OCI-LY7 (cell line): Measurements from ENCODE around the gene CIAO3.

Experiments
- EZH2phosphoT487 ChIP-seq: fragments of 200-600 bp; sonication (generic); IDR thresholded peaks from 2 replicates; pipeline ENCODE4 v1.6.1; 2018; ENCODE audit warnings: low read depth, borderline replicate concordance, mild to moderate bottlenecking, mixed run types, antibody characterized with exemption, low read length, moderate library complexity, mixed read lengths
- TF ChIP-seq, protein P1 (sequence below): fragments of 200-600 bp; sonication (generic); conservative IDR thresholded peaks from 2 replicates; pipeline ENCODE4 v1.5.1; 2014; ENCODE audit warnings: mild to moderate bottlenecking, antibody characterized with exemption, low read length, moderate library complexity, mixed read lengths

DNA sequence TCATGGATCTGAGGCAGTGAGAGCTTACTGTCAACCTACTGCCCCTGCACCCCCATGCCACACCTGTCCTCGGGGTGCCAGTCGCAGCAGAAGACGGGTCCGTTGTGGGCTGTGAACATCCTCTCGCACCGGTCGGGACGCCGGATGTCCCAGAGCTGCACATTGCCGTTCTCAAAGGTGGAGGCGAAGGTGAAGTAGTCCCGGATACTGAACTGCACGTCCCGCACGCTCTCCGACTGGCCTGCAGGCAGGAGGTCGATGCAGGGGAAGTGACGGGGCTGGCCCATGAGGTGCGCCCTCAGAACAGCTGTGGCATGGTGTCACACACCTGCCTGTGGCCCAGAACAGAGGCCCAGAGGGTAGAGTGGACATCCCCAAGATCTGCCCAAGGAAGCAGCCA is 53.3 kb downstream of the CIAO3 start:
- TF ChIP-seq, protein P1, sequence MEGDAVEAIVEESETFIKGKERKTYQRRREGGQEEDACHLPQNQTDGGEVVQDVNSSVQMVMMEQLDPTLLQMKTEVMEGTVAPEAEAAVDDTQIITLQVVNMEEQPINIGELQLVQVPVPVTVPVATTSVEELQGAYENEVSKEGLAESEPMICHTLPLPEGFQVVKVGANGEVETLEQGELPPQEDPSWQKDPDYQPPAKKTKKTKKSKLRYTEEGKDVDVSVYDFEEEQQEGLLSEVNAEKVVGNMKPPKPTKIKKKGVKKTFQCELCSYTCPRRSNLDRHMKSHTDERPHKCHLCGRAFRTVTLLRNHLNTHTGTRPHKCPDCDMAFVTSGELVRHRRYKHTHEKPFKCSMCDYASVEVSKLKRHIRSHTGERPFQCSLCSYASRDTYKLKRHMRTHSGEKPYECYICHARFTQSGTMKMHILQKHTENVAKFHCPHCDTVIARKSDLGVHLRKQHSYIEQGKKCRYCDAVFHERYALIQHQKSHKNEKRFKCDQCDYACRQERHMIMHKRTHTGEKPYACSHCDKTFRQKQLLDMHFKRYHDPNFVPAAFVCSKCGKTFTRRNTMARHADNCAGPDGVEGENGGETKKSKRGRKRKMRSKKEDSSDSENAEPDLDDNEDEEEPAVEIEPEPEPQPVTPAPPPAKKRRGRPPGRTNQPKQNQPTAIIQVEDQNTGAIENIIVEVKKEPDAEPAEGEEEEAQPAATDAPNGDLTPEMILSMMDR, result no peak
- TF ChIP-seq EZH2phosphoT487, result no peak
